Measurements from ENCODE around the gene ANAPC15. TPM values are rescaled to one million over a fixed set of nuclear protein-coding genes. Genes with fewer than 3 reads are reported as not detected.
"Not testable (repeated sequence)": the region's sequence is repeated elsewhere in the genome, so short reads cannot be mapped to it uniquely, and the experiment has no call there.

ANAPC15 gene
- total and polyA plus RNA-seq, 10 donors: 16.5 to 65.6 (median 28.1) TPM

- no peaks in the 10 kb centered on the region for H3K27me3 ChIP-seq (replicated peaks in 1 of 7)
- no peaks in the 10 kb centered on the region for H3K9me3 ChIP-seq
- DNase-seq: no peak
- peaks cover 0 to 22% (median 0%) of the 10 kb centered on the region in 6 donors for H3K4me1 ChIP-seq
- H3K4me3 ChIP-seq: peak overlapping the region in 6 of 8 donors; percentile 11 to 61 (median 15)
- 84 to 90% (median 86%) methylated on average over 14 of the region's 14 CpGs for WGBS, 5 donors
- intact Hi-C loops (cut with DNase I; ENCODE audit: low total_unique reads): no loop called here
- TF ChIP-seq POLR2A (IDR thresholded peaks at IDR 0.05): no peak
- H3K36me3 ChIP-seq: peaks cover 0 to 27% (median 0%) of the 10 kb centered on the region in 6 donors
- peak overlapping the region in 7 of 8 donors; percentile 58 to 90 (median 84) for H3K27ac ChIP-seq
These were observed 23.6 kb upstream of the ANAPC15 start for GRCh38 chr11:72135891-72136683.

GRCh38 chr11:72135473-72135872 lies 23.0 kb upstream of the ANAPC15 start, which contains the start of gene FOLR3:
Gene FOLR3 (plus strand): TSS chr11:72135725. CDS start chr11:72135953, 228 bp downstream.
- H3K27ac ChIP-seq: peak within 1 kb of the TSS in 7 of 8 donors; percentile 58 to 90 (median 84)
- peak; percentile 15 to 55 (median 53) for TF ChIP-seq POLR2AphosphoS5 (IDR thresholded peaks at IDR 0.05)
- H3K27me3 ChIP-seq (replicated peaks in 1 of 7); H3K9me3 ChIP-seq; intact Hi-C loops (cut with DNase I; ENCODE audit: low total_unique reads): not testable (repeated sequence)
- WGBS, 5 donors: 60 to 87% (median 61%) methylated on average over 2 to 4 of the region's 4 CpGs
- H3K4me1 ChIP-seq: peaks cover 0 to 22% (median 0%) of the 10 kb centered on the region in 6 donors
- peak within 1 kb of the TSS in 6 of 8 donors; percentile 11 to 61 (median 15) for H3K4me3 ChIP-seq
- peak; percentile 85 for DNase-seq
- peaks cover 0 to 27% (median 0%) of the 10 kb centered on the region in 6 donors for H3K36me3 ChIP-seq

- no peak for TF ChIP-seq CTCF (IDR thresholded peaks at IDR 0.05 in 8 of 11, conservative IDR thresholded peaks at IDR 0.05 in 3 of 11)
- no peak for TF ChIP-seq POLR2AphosphoS5 (IDR thresholded peaks at IDR 0.05)
- no peak for TF ChIP-seq POLR2A (IDR thresholded peaks at IDR 0.05)
- Histone ChIP-seq H3K36me3 (peaks cover 0 to 1% (median 0%) of the 10 kb centered on the region in 6 donors), H3K4me3 (peak overlapping the region in 1 of 8 donors; percentile 31), H3K27ac (peak overlapping the region in 7 of 8 donors; percentile 56 to 90 (median 71)), H3K9me3 (peaks cover 0 to 16% (median 13%) of the 10 kb centered on the region in 8 donors), H3K4me1 (peaks cover 0 to 16% (median 0%) of the 10 kb centered on the region in 6 donors), H3K27me3 (replicated peaks in 1 of 7) (no peaks in the 10 kb centered on the region)
- WGBS, 5 donors: 19 to 45% (median 31%) methylated on average over 2 of the region's 2 CpGs
- intact Hi-C loops (cut with DNase I; ENCODE audit: low total_unique reads): no loop called here
- no peak for DNase-seq
These were observed 20.2 kb upstream of the ANAPC15 start for GRCh38 chr11:72132646-72133045.

- no peak for DNase-seq
- intact Hi-C loops (cut with DNase I; ENCODE audit: low total_unique reads): no loop called here
- 73 to 92% (median 83%) methylated on average over 3 of the region's 3 CpGs for WGBS, 5 donors
- Histone ChIP-seq H3K36me3 (no peaks in the 10 kb centered on the region), H3K27me3 (replicated peaks in 1 of 7) (no peaks in the 10 kb centered on the region), H3K27ac (no peak overlapping the region), H3K4me1 (peaks cover 0 to 16% (median 0%) of the 10 kb centered on the region in 6 donors), H3K4me3 (no peak overlapping the region), H3K9me3 (peaks cover 0 to 32% (median 17%) of the 10 kb centered on the region in 8 donors)
- TF ChIP-seq POLR2AphosphoS5 (IDR thresholded peaks at IDR 0.05): no peak
These were observed 16.9 kb upstream of the ANAPC15 start for GRCh38 chr11:72129381-72129780.

- WGBS, 5 donors: 57 to 70% (median 62%) methylated on average over 2 of the region's 2 CpGs
- no peak for TF ChIP-seq CTCF (IDR thresholded peaks at IDR 0.05 in 8 of 11, conservative IDR thresholded peaks at IDR 0.05 in 3 of 11)
- TF ChIP-seq POLR2AphosphoS5 (IDR thresholded peaks at IDR 0.05): no peak
- no peak for TF ChIP-seq POLR2A (IDR thresholded peaks at IDR 0.05)
- Histone ChIP-seq H3K9me3 (peaks cover 0 to 32% (median 17%) of the 10 kb centered on the region in 8 donors), H3K4me1 (peaks cover 0 to 12% (median 0%) of the 10 kb centered on the region in 6 donors), H3K27ac (no peak overlapping the region), H3K36me3 (no peaks in the 10 kb centered on the region), H3K4me3 (no peak overlapping the region), H3K27me3 (replicated peaks in 1 of 7) (no peaks in the 10 kb centered on the region)
- no peak for DNase-seq
- intact Hi-C loops (cut with DNase I; ENCODE audit: low total_unique reads): no loop called here
These were observed 15.4 kb upstream of the ANAPC15 start for GRCh38 chr11:72127923-72128322.
